Measurements from ENCODE around the gene APOBEC3A. TPM values are rescaled to one million over a fixed set of nuclear protein-coding genes. Genes with fewer than 3 reads are reported as not detected.
"Not testable (repeated sequence)": the region's sequence is repeated elsewhere in the genome, so short reads cannot be mapped to it uniquely, and the experiment has no call there.

APOBEC3A gene
- total RNA-seq, 1 experiment from 2014 or later = not detected

DNA sequence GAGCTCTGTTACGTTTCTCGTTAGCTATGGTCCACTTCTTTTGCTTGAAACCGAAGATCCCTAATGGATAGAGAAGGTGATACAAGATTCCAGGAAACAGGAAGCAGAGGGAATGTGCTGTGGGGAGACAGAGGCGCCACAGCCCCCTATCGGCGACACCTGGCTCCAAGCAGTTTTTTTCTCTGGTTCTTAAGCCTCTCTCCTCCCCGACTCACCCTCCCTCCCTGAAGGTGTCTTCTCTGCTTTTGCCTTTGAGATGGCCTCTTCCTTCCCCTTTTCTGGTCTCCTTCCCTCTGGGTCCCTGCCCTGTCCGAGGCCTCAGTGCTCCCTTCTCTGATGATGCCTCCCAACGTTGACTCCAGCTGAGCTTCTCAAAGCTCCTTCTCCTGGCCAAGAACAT lies 14.2 kb upstream of the APOBEC3A start:
- DNase-seq (ENCODE audit: low spot score) = no peak

GRCh38 chr22:38943882-38944281 lies 13.5 kb upstream of the APOBEC3A start:
- DNase-seq (ENCODE audit: low spot score) = no peak

DNA sequence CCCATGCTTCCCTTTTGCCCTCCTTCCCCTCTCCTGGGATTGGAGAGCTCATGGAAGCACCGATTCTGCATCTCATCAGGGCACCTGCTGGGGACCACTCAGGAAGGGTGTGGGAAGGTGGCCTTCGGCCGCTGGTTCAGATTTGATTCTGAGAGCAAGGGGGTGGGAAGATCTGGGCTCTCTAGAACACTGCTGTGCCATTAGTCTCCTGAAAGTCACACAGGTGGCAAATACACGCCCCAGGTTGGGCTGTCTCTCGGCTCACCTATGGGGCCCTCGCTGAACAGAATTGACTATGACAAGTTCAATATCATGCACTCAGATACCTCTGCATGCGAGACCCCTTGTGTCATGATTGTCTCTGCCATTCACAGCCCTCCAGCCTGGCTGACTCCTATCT lies 12.8 kb upstream of the APOBEC3A start:
- DNase-seq (ENCODE audit: low spot score) = no peak

DNA sequence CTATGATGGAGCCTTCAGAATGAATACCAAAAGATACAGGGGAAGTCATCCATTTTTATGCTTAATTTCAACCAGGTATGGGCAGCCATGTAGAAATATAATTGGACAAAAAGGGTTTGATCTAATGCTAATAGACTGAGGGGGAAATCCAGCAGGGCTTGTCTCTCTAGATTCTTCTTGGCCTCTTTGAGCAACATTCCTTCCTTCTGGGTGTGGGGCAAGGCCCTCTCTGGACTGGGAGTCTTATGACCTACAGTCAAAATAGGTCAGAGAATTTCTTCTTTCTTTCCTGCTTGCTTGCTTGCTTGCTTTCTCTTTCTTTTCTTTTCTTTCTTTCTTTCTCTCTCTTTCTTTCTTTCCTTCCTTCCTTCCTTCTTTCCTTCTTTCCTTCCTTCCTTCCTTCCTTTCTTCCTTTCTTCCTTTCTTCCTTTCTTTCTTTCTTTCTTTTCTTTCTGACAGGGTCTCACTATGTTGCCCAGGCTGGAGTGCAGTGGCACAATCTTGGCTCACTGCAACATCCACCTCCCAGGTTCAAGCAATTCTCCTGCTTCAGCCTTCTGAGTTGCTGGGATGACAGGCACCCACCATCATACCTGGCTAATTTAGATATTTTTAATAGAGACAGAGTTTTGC lies 11.6 kb upstream of the APOBEC3A start:
- not testable (repeated sequence) for DNase-seq (ENCODE audit: low spot score)

DNA sequence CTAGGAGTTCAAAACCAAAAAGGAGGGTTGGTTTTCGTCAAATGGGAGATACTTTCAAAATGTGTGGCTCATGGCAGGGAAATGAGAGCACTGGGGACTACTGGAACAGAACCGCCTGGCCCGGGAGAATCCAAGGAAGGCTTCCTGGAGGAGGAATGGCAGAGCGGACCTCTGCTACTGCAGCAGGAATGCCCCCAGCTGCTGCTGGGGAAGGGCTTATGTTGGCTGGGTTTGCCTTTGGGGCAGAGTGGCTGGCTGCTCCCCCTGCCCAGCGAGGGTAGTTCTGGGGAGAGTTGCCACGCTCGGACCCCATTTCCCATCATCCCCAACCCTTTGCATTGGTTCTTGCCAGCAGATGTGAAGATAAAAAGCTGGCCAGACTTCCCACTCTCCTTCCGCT lies 10.6 kb upstream of the APOBEC3A start:
- DNase-seq (ENCODE audit: low spot score) = no peak

DNA sequence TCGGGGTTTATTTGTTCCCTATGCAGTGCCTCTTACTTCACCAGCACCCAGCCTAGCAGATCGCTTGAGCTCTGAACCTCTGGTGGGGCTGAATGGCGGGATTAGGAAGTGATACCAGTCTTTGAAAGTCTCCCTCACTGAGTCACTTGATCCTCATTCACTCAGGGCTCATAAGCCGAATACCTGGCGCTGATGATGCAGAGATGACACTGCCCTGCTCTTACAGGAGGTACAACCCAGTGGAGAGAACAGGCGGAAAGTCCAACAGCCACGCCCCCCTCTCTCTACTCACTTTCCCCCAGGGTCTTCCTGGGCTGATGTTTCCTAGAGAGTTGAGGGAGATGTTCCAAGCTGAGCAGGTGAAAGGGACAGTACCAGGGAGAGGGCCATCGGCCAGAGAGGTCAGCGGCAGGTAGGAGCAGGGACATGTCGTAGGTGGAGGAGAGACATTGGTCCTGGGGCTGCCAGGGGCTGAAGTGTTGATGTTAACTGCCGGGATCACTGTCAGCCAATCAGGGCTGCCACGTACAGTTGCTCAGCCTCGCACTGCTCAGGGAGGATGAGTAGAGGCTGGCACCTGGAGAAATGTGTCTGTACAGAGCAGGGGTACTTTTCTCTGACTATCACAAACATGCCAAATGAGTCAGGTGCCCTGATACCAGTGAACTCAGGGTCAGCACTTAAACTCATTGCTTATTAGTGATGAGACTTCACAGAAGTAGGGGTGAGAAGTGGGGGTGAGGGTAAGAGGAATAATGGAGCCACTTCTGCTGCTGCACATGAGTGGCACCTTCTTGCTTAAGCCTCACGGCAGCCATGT lies 9.9 kb upstream of the APOBEC3A start:
- no peak for DNase-seq (ENCODE audit: low spot score)

GRCh38 chr22:38948181-38948940 lies 9.0 kb upstream of the APOBEC3A start:
- DNase-seq (ENCODE audit: low spot score) = no peak

- no peak for DNase-seq (ENCODE audit: low spot score)
Measured at GRCh38 chr22:38949889-38950405, 7.5 kb upstream of the APOBEC3A start.

DNA sequence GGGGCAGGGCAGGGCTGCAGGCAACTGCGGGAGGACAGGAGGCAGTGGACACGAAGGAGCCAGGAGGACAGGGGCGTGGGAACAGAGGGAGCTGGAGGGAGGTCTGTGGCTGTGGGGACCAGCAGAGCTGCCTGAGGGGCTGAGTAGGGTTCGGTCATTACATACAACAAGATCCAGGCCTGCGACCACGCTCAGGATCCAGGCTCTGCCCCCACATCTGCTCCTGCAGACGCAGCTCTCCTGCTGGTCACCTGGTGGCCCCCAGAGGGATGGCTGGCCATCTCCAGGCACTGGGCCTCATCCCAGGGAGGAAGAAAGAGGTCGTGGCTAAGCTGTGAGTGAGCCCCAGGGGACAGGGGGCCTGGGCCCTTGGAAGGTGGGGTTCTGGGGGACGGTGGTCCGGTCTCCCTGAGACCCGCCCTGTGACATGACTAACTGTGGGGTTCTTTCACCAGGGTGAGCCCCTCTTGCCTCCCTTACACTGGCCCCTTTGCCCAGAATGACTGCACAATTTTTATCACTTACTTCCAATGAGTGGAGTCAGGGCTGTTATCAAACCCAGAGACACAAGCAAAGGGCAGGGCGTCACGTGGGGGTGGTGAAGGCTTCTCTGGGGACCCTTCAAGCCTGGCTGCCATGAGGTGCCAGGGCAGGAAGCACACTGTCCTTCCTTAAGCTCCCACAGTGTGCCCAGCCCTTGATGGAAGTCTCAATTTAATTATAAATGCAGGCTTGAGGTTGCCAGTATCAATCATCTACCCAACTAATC lies 6.7 kb upstream of the APOBEC3A start:
- DNase-seq (ENCODE audit: low spot score) = no peak

- DNase-seq (ENCODE audit: low spot score) = no peak
Measured at GRCh38 chr22:38951734-38952133, 5.7 kb upstream of the APOBEC3A start.

DNA sequence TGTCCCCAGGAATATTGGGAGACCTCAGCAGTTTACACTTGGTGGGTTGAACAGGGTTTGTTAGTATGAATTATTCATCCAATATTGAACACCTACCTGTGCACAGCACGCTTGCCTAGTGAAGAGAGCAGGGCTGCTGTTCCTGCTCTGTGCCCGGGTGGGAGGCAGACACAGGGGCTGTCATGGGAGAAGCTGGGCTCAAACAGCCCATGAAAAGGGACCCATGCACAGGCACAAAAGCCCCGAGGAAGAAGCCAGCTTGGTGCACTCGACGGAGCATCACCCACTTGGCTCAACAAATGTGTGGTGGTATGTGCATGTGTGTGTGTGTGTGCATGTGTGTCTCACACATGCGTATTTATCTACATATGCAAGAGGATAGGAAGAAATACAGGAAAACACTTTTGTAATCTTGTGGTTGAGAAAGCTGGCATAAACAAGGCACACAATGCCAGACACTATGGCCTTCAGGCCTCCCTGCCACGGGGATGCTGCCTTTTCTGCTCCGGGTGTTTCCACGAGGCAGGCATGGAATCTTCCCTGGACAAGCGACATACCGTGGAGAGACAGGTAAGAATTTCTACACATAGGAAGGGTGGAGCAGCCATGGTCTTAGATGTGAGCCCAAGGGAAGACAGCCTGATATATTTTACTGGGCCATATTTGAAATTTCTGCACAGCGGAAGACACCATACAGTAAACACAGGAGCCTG lies 5.0 kb upstream of the APOBEC3A start:
- DNase-seq (ENCODE audit: low spot score) = no peak

DNA sequence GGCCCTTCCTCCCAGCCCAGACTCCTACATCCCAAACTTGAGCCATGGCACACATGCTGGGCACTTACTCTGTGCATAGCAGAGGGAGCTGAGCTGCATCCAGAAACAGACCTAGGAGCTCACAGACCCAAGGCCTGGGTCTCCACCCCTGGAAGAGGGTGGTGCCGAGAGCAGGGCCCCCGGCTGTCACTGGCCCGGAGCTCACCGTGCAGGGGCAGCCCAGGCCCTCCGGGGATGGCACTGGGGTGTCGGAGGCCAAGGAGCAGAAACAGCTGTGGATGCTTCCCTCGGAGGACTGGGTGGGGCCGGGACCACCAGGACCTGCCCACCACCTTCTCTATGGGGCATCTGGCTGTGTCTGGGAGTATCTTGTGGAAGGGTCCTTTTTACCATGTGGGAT lies 4.3 kb upstream of the APOBEC3A start:
- DNase-seq (ENCODE audit: low spot score) = no peak

GRCh38 chr22:38953577-38954413 lies 3.6 kb upstream of the APOBEC3A start:
- no peak for DNase-seq (ENCODE audit: low spot score)

- no peak for DNase-seq (ENCODE audit: low spot score)
Measured at GRCh38 chr22:38954414-38955043, 2.9 kb upstream of the APOBEC3A start.

DNA sequence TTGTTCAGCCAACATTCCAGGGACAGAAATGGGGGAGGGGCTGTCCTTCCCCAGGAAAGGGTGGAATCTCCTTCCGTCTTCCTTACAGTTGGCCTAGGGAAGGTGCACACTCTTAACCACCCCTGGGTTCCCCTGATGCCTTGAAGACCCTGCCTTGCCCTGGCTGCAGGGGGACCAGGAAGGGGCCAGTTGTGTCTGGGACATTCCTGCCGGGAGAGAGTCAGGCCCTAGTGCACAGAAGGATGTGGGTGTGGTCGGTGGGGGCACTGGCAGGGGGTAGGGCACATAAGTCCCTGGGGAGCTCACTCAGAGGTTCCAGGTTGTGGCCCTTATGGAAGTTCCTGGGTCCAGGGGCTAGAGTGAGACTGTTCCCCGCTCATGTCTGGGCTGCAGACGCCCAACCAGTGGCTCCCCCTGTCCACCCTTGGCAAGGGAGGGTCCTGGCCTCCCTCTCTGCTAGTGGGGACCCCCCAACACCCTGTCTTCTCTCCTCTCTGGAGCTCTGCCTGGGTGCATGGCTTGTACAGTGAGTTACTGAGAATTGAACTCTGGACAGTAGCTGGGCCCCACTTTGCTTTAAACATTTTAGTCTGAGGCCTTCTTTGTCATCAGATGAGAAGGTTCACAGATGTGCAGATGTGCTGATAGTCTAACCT lies 2.0 kb upstream of the APOBEC3A start:
- DNase-seq (ENCODE audit: low spot score) = no peak

DNA sequence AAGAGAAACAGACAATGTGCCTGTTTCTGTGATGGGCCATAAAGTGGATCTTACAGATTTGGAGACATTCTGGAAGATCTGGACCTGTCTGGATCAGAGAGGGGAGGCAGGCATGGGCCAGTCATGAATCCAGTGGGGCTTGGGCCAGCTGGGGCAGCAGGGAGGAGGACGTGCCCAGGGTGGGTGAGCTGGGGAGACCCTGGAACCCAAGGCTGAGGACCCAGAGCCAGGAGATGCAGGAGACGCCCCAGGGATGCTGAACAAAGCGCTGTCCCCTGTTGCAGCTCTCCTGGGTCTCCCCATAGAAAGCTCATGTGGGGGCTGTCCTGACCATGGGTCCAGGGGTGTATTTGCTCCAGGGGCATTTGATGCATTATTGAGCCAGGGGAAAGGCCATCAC lies 1.5 kb upstream of the APOBEC3A start:
- no peak for DNase-seq (ENCODE audit: low spot score)

DNA sequence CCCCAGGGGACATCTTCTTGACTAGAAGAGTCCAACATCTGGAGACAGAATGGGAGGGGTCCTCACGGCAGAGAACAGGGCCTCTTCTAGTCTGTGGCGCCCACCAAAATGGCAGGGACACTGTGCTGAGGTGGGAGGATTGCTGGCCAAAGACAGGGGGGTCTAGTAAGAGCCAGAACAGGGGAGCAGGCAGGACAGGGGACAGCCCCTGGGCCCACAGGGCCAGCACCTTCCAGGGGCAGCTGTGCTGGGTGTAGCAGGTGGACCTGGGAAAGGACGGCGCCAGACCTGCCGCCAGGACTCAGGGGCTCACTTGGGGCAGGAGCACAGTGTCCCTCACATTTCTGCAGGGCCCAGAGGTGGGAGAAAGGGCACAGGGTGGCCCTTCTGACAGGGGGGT lies 858 bp upstream of the APOBEC3A start:
- DNase-seq (ENCODE audit: low spot score) = no peak

- DNase-seq (ENCODE audit: low spot score) = no peak
Measured at GRCh38 chr22:38957808-38958650, 620 bp downstream of the APOBEC3A start.

All from A172 (cell line).